Kidney epithelial cell (primary cell): Measurements from ENCODE around the gene EIF4E2. TPM values are rescaled to one million over a fixed set of nuclear protein-coding genes. Genes with fewer than 3 reads are reported as not detected.
A peak's percentile ranks its signal among the peaks of the same experiment; 100 is the strongest.

ENCODE experiments used
- DNase-seq: peaks from one replicate; pipeline ENCODE4 v3.0.0-alpha.2; 2010; ENCODE audit warnings: low read depth
- H3K27me3 ChIP-seq: 2 replicates; pipeline ENCODE4 v1.6.0; 2011; ENCODE audit warnings: low read length; ENCODE audit not compliant: control insufficient read depth, insufficient read depth
- H3K36me3 ChIP-seq: 2 replicates; pipeline ENCODE4 v1.5.1; 2011; ENCODE audit warnings: low read length; ENCODE audit not compliant: control insufficient read depth, insufficient read depth
- H3K4me3 ChIP-seq: 2 replicates; pipeline ENCODE4 v1.5.1; 2011; ENCODE audit warnings: low read depth, mild to moderate bottlenecking, control low read depth, low read length
- total RNA-seq: library from RNA; depleted of rRNA; stranded (reverse); fragments of >200 nt; gene quantifications from 2 replicates; pipeline ENCODE4 v1.2.3, GENCODE V29; 2015
- TF ChIP-seq, protein P1 (sequence below): IDR thresholded peaks from 2 replicates; pipeline ENCODE4 v1.5.1; 2011; ENCODE audit warnings: mild to moderate bottlenecking, moderate library complexity, low read length, control low read depth, inconsistent platforms; ENCODE audit not compliant: insufficient read depth, poor library complexity, severe bottlenecking

The EIF4E2 gene, protein sequence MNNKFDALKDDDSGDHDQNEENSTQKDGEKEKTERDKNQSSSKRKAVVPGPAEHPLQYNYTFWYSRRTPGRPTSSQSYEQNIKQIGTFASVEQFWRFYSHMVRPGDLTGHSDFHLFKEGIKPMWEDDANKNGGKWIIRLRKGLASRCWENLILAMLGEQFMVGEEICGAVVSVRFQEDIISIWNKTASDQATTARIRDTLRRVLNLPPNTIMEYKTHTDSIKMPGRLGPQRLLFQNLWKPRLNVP
- total RNA-seq: 66.9 and 73.1 TPM in 2 replicates

DNA sequence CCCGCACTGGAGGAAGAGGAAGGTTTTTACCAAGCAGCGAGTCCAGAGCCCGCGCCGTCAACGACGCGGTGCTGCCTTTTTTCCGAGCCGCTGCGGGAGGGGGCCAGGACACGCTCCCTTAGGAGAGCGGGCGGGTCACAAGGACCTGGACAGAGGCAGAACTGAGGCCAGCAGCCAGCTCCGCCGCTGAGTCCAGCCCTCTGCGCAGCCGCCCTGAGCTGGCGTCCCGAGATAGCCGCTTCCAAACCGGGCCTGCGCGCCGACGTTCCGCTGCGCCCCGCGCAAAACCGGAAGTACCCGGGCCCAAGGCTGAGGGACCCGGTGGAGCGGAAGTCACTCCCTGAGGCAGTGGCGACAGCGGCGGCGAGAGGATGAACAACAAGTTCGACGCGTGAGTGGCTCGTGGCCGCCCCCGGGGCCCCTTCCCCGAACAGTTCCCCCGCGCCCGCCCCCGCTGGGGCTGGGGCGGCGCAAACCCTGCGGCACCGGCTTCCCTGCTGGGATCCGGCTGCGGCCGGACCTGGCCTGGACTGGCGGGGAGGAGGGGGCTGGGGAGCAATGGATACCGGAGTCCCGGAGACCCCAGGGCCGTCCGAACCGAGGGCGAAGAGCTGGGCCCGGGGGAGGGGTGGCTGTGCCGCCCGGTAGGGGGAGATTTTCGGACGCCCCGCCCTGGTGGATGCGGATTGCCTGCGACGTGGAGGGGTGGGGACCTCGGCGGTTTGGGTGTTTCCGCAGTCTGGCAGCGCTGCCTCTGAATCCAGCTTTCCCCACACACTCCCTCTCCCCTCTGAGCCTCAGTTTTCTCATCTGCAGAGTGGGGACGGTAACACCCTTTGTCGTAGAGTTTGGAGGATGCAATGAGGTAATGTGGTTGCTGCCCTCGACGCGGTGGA, at the start of gene EIF4E2, which contains the start of gene TIGD1:
TSS of gene EIF4E2 (plus strand) at position 336 of the 896 bp plus-strand sequence. CDS start at position 372, 36 bp downstream.
TSS of gene TIGD1 (minus strand) at position 204 of the 896 bp plus-strand sequence. CDS start 675 bp downstream, outside the sequence.
- Histone ChIP-seq H3K4me3 (peak within 1 kb of the TSS; percentile 80), H3K36me3 (no peaks in the 10 kb centered on the region), H3K27me3 (no peaks in the 10 kb centered on the region)
- peak; percentile 58 for DNase-seq
- TF ChIP-seq, protein P1, sequence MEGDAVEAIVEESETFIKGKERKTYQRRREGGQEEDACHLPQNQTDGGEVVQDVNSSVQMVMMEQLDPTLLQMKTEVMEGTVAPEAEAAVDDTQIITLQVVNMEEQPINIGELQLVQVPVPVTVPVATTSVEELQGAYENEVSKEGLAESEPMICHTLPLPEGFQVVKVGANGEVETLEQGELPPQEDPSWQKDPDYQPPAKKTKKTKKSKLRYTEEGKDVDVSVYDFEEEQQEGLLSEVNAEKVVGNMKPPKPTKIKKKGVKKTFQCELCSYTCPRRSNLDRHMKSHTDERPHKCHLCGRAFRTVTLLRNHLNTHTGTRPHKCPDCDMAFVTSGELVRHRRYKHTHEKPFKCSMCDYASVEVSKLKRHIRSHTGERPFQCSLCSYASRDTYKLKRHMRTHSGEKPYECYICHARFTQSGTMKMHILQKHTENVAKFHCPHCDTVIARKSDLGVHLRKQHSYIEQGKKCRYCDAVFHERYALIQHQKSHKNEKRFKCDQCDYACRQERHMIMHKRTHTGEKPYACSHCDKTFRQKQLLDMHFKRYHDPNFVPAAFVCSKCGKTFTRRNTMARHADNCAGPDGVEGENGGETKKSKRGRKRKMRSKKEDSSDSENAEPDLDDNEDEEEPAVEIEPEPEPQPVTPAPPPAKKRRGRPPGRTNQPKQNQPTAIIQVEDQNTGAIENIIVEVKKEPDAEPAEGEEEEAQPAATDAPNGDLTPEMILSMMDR: peak; percentile 15

GRCh38 chr2:232501331-232501771, 49.1 kb upstream of the EIF4E2 start:
- DNase-seq: no peak
- TF ChIP-seq, protein P1: no peak
- Histone ChIP-seq H3K27me3 (peaks cover 85% of the 10 kb centered on the region), H3K36me3 (no peaks in the 10 kb centered on the region), H3K4me3 (no peak overlapping the region)

GRCh38 chr2:232501794-232502390, 48.6 kb upstream of the EIF4E2 start:
- TF ChIP-seq, protein P1: no peak
- H3K36me3 ChIP-seq: no peaks in the 10 kb centered on the region
- H3K4me3 ChIP-seq: no peak overlapping the region
- no peak for DNase-seq
- peaks cover 85% of the 10 kb centered on the region for H3K27me3 ChIP-seq

- peaks cover 87% of the 10 kb centered on the region for H3K27me3 ChIP-seq
Observed at GRCh38 chr2:232502511-232502910, 48.0 kb upstream of the EIF4E2 start.

More at GRCh38 chr2:232502511-232502910, 48.0 kb upstream of the EIF4E2 start:
- DNase-seq: no peak
- TF ChIP-seq, protein P1: no peak
- no peaks in the 10 kb centered on the region for H3K36me3 ChIP-seq
- no peak overlapping the region for H3K4me3 ChIP-seq
